ENCODE data around the gene DNAL4. TPM values are rescaled to one million over a fixed set of nuclear protein-coding genes. Genes with fewer than 3 reads are reported as not detected.

Gene DNAL4
- total RNA-seq, 1 experiment from 2014 or later: 9.2 TPM

GRCh38 chr22:38766076-38766777 is 27.7 kb downstream of the DNAL4 start:
- Mint-ChIP-seq H3K27me3 (ENCODE audit: insufficient read depth, unreplicated experiment) (no peaks in the 10 kb centered on the region), H3K4me1 (ENCODE audit: low read depth, unreplicated experiment) (no peaks in the 10 kb centered on the region), H3K27ac (ENCODE audit: unreplicated experiment) (no peak overlapping the region), H3K4me3 (ENCODE audit: unreplicated experiment) (no peak overlapping the region), H3K9me3 (ENCODE audit: unreplicated experiment) (no peaks in the 10 kb centered on the region), H3K36me3 (ENCODE audit: insufficient read depth, unreplicated experiment) (no peaks in the 10 kb centered on the region)
- intact Hi-C loops (cut with micrococcal nuclease; ENCODE audit: unreplicated experiment): loop anchor here (5.0 kb wide), 1 partner anchor 76 kb away; the partner anchor contains the start of gene NPTXR
- no peaks in the 10 kb centered on the region for H3K9me3 ChIP-seq
- no peaks in the 10 kb centered on the region for H3K4me1 ChIP-seq
- no peaks in the 10 kb centered on the region for H3K36me3 ChIP-seq (ENCODE audit: control insufficient read depth, insufficient read depth, low read length)
- CTCF ChIA-PET: interaction anchor here (0.6 to 2.5 kb wide), 5 partner anchors 10 to 219 kb away, joined by 4 to 10 read pairs (median 4); no protein-coding TSS in a partner anchor
- peak; percentile 70 to 76 for DNase-seq
- POLR2A ChIA-PET: no interaction called here
- no peak overlapping the region for H3K4me3 ChIP-seq (ENCODE audit: low read depth, low read length)
- no peaks in the 10 kb centered on the region for H3K27me3 ChIP-seq (replicated peaks; ENCODE audit: control insufficient read depth, insufficient read depth, low read length)
- no TSS peak for BruUV-seq (replicated peaks)
- peak; percentile 78 to 86 for TF ChIP-seq CTCF (IDR thresholded peaks at IDR 0.05; ENCODE audit: insufficient read depth in 1 of 2, low read depth in 1 of 2, low read length in 1 of 2, severe bottlenecking in 1 of 2, unreplicated experiment in 1 of 2)

- no peaks in the 10 kb centered on the region for H3K36me3 Mint-ChIP-seq (ENCODE audit: insufficient read depth, unreplicated experiment)
- no peaks in the 10 kb centered on the region for H3K27me3 Mint-ChIP-seq (ENCODE audit: insufficient read depth, unreplicated experiment)
- intact Hi-C loops (cut with micrococcal nuclease; ENCODE audit: unreplicated experiment): no loop called here
- Histone ChIP-seq H3K36me3 (ENCODE audit: control insufficient read depth, insufficient read depth, low read length) (no peaks in the 10 kb centered on the region), H3K4me1 (no peaks in the 10 kb centered on the region), H3K9me3 (no peaks in the 10 kb centered on the region), H3K4me3 (ENCODE audit: low read depth, low read length) (no peak overlapping the region), H3K27me3 (replicated peaks; ENCODE audit: control insufficient read depth, insufficient read depth, low read length) (no peaks in the 10 kb centered on the region)
- DNase-seq: no peak
- ChIA-PET POLR2A (no interaction called here), CTCF (no interaction called here)
- no peak overlapping the region for H3K4me3 Mint-ChIP-seq (ENCODE audit: unreplicated experiment)
- no peak overlapping the region for H3K27ac Mint-ChIP-seq (ENCODE audit: unreplicated experiment)
- no peak for TF ChIP-seq CTCF (IDR thresholded peaks at IDR 0.05; ENCODE audit: insufficient read depth in 1 of 2, low read depth in 1 of 2, low read length in 1 of 2, severe bottlenecking in 1 of 2, unreplicated experiment in 1 of 2)
- no TSS peak for BruUV-seq (replicated peaks)
- H3K9me3 Mint-ChIP-seq (ENCODE audit: unreplicated experiment): no peaks in the 10 kb centered on the region
- H3K4me1 Mint-ChIP-seq (ENCODE audit: low read depth, unreplicated experiment): no peaks in the 10 kb centered on the region
These were observed 31.4 kb downstream of the DNAL4 start for GRCh38 chr22:38762551-38762983.

- no peaks in the 10 kb centered on the region for H3K9me3 Mint-ChIP-seq (ENCODE audit: unreplicated experiment)
- no peak overlapping the region for H3K4me3 ChIP-seq (ENCODE audit: low read depth, low read length)
- intact Hi-C loops (cut with micrococcal nuclease; ENCODE audit: unreplicated experiment): no loop called here
- no peak for TF ChIP-seq CTCF (IDR thresholded peaks at IDR 0.05; ENCODE audit: insufficient read depth in 1 of 2, low read depth in 1 of 2, low read length in 1 of 2, severe bottlenecking in 1 of 2, unreplicated experiment in 1 of 2)
- peaks cover 4% of the 10 kb centered on the region; the same call in 1 of the 2 replicates for H3K4me1 ChIP-seq
- no peaks in the 10 kb centered on the region for H3K4me1 Mint-ChIP-seq (ENCODE audit: low read depth, unreplicated experiment)
- ChIA-PET CTCF (no interaction called here), POLR2A (no interaction called here)
- no peaks in the 10 kb centered on the region for H3K27me3 Mint-ChIP-seq (ENCODE audit: insufficient read depth, unreplicated experiment)
- no peaks in the 10 kb centered on the region for H3K36me3 ChIP-seq (ENCODE audit: control insufficient read depth, insufficient read depth, low read length)
- DNase-seq: no peak
- H3K36me3 Mint-ChIP-seq (ENCODE audit: insufficient read depth, unreplicated experiment): no peaks in the 10 kb centered on the region
- no peaks in the 10 kb centered on the region for H3K9me3 ChIP-seq
- no peaks in the 10 kb centered on the region for H3K27me3 ChIP-seq (replicated peaks; ENCODE audit: control insufficient read depth, insufficient read depth, low read length)
- no peak overlapping the region for H3K27ac Mint-ChIP-seq (ENCODE audit: unreplicated experiment)
- no TSS peak for BruUV-seq (replicated peaks)
- H3K4me3 Mint-ChIP-seq (ENCODE audit: unreplicated experiment): no peak overlapping the region
These were observed 32.5 kb downstream of the DNAL4 start for GRCh38 chr22:38761202-38762162.

All from Caco-2 (cell line).